Measurements from ENCODE around the gene GAL3ST2. TPM values are rescaled to one million over a fixed set of nuclear protein-coding genes. Genes with fewer than 3 reads are reported as not detected.
A peak's percentile ranks its signal among the peaks of the same experiment; 100 is the strongest.

GAL3ST2 gene
- polyA plus RNA-seq, 1 of the 3 experiments (the other 2 are of a cell fraction), result 0.15 TPM

GRCh38 chr2:241796610-241797138 is 20.1 kb downstream of the GAL3ST2 start:
- Histone ChIP-seq H3K4me3 (ENCODE audit: low read depth in 2 of 2, low read length in 1 of 2) (no peak overlapping the region), H3F3A (replicated peaks; ENCODE audit: insufficient read depth) (no peaks in the 10 kb centered on the region), H2AFZ (ENCODE audit: low read depth) (no peak overlapping the region), H3K27me3 (ENCODE audit: insufficient read depth) (no peaks in the 10 kb centered on the region), H3K4me2 (no peak overlapping the region), H3K9me2 (no peaks in the 10 kb centered on the region), H4K20me1 (ENCODE audit: insufficient read depth) (no peaks in the 10 kb centered on the region), H3K79me2 (ENCODE audit: insufficient read depth) (no peaks in the 10 kb centered on the region), H3K4me1 (ENCODE audit: control insufficient read depth in 1 of 2, insufficient read depth in 2 of 2, low read depth in 1 of 2, low read length in 1 of 2) (peaks cover 0 to 12% of the 10 kb centered on the region in 2 experiments; a peak in 1 of 4 replicates), H3K9me3 (no peaks in the 10 kb centered on the region), H3K9ac (no peak overlapping the region), H3K36me3 (replicated peaks in 1 of 2; ENCODE audit: control insufficient read depth in 1 of 2, insufficient read depth in 2 of 2, low read length in 1 of 2) (no peaks in the 10 kb centered on the region), H3K27ac (ENCODE audit: low read depth in 2 of 2, low read length in 1 of 2) (no peak overlapping the region)
- no peak for TF ChIP-seq POLR2AphosphoS5 (IDR thresholded peaks at IDR 0.05; ENCODE audit: low read depth, low read length)
- TF ChIP-seq IRF3 (IDR thresholded peaks at IDR 0.05; ENCODE audit: low read depth, low read length), result no peak
- TF ChIP-seq MAX (IDR thresholded peaks at IDR 0.05; ENCODE audit: low read depth), result no peak
- no peak for TF ChIP-seq GABPA (IDR thresholded peaks at IDR 0.05; ENCODE audit: low read depth)
- TF ChIP-seq MXI1 (IDR thresholded peaks at IDR 0.05; ENCODE audit: low read depth, low read length), result no peak
- no peak for TF ChIP-seq SMC3 (IDR thresholded peaks at IDR 0.05; ENCODE audit: low read depth, low read length)
- no peak for TF ChIP-seq RFX5 (IDR thresholded peaks at IDR 0.05; ENCODE audit: low read length)
- TF ChIP-seq FOXJ3 (CRISPR knock-in tag; IDR thresholded peaks at IDR 0.05), result no peak
- TF ChIP-seq USF1 (IDR thresholded peaks at IDR 0.05; ENCODE audit: borderline replicate concordance, low read depth), result no peak
- no peak for TF ChIP-seq TAF1 (IDR thresholded peaks at IDR 0.05; ENCODE audit: borderline replicate concordance, low read depth, low read length)
- CTCF ChIA-PET, result interaction anchor here (1.1 kb wide), 1 partner anchor 24 kb away, joined by 4 read pairs; no protein-coding TSS in a partner anchor
- 74% methylated on average over 9 of the region's 13 CpGs for WGBS (ENCODE audit: low lambda C conversion rate)
- DNase-seq, result peak; percentile 22
- POLR2A ChIA-PET, result interaction anchor here (0.5 kb wide), 1 partner anchor 17 kb away, joined by 3 read pairs; no protein-coding TSS in a partner anchor

- Histone ChIP-seq H3K9ac (no peak overlapping the region), H3K9me3 (no peaks in the 10 kb centered on the region), H4K20me1 (ENCODE audit: insufficient read depth) (no peaks in the 10 kb centered on the region), H3F3A (replicated peaks; ENCODE audit: insufficient read depth) (no peaks in the 10 kb centered on the region), H3K9me2 (no peaks in the 10 kb centered on the region), H3K27ac (ENCODE audit: low read depth in 2 of 2, low read length in 1 of 2) (no peak overlapping the region), H3K27me3 (ENCODE audit: insufficient read depth) (no peaks in the 10 kb centered on the region), H3K4me1 (ENCODE audit: control insufficient read depth in 1 of 2, insufficient read depth in 2 of 2, low read depth in 1 of 2, low read length in 1 of 2) (peaks cover 0 to 14% of the 10 kb centered on the region in 2 experiments; a peak in 1 of 4 replicates), H2AFZ (ENCODE audit: low read depth) (no peak overlapping the region), H3K4me3 (ENCODE audit: low read depth in 2 of 2, low read length in 1 of 2) (no peak overlapping the region), H3K79me2 (ENCODE audit: insufficient read depth) (no peaks in the 10 kb centered on the region), H3K4me2 (no peak overlapping the region), H3K36me3 (replicated peaks in 1 of 2; ENCODE audit: control insufficient read depth in 1 of 2, insufficient read depth in 2 of 2, low read length in 1 of 2) (no peaks in the 10 kb centered on the region)
- 81% methylated on average over 19 of the region's 19 CpGs for WGBS (ENCODE audit: low lambda C conversion rate)
- DNase-seq, result peak; percentile 34
- ChIA-PET CTCF (interaction anchor here (0.6 kb wide), 1 partner anchor 52 kb away, joined by 6 read pairs; no protein-coding TSS in a partner anchor), POLR2A (no interaction called here)
- no peak for TF ChIP-seq USF1 (IDR thresholded peaks at IDR 0.05; ENCODE audit: borderline replicate concordance, low read depth)
- no peak for TF ChIP-seq TAF1 (IDR thresholded peaks at IDR 0.05; ENCODE audit: borderline replicate concordance, low read depth, low read length)
- TF ChIP-seq MEF2A (IDR thresholded peaks at IDR 0.05; ENCODE audit: borderline replicate concordance, low read depth), result no peak
- no peak for TF ChIP-seq RCOR1 (IDR thresholded peaks at IDR 0.05; ENCODE audit: low read length)
- no peak for TF ChIP-seq SMC3 (IDR thresholded peaks at IDR 0.05; ENCODE audit: low read depth, low read length)
- no peak for TF ChIP-seq MXI1 (IDR thresholded peaks at IDR 0.05; ENCODE audit: low read depth, low read length)
- TF ChIP-seq ZBTB33 (IDR thresholded peaks at IDR 0.05; ENCODE audit: borderline replicate concordance, low read depth), result no peak
- TF ChIP-seq FOSL2 (IDR thresholded peaks at IDR 0.05; ENCODE audit: borderline replicate concordance, low read depth), result no peak
- TF ChIP-seq TCF12 (IDR thresholded peaks at IDR 0.05), result no peak
- no peak for TF ChIP-seq FOXJ3 (CRISPR knock-in tag; IDR thresholded peaks at IDR 0.05)
Measured at GRCh38 chr2:241797441-241798080, 20.9 kb downstream of the GAL3ST2 start.
